Fibroblast of skin of scalp (primary cell): ENCODE results near the gene SLC5A11.
"Not testable (repeated sequence)": the region's sequence is repeated elsewhere in the genome, so short reads cannot be mapped to it uniquely, and the experiment has no call there.

Source experiments
- DNase-seq: peaks from one replicate; pipeline ENCODE4 v3.0.0-alpha.2; 2013

SLC5A11 gene

DNA sequence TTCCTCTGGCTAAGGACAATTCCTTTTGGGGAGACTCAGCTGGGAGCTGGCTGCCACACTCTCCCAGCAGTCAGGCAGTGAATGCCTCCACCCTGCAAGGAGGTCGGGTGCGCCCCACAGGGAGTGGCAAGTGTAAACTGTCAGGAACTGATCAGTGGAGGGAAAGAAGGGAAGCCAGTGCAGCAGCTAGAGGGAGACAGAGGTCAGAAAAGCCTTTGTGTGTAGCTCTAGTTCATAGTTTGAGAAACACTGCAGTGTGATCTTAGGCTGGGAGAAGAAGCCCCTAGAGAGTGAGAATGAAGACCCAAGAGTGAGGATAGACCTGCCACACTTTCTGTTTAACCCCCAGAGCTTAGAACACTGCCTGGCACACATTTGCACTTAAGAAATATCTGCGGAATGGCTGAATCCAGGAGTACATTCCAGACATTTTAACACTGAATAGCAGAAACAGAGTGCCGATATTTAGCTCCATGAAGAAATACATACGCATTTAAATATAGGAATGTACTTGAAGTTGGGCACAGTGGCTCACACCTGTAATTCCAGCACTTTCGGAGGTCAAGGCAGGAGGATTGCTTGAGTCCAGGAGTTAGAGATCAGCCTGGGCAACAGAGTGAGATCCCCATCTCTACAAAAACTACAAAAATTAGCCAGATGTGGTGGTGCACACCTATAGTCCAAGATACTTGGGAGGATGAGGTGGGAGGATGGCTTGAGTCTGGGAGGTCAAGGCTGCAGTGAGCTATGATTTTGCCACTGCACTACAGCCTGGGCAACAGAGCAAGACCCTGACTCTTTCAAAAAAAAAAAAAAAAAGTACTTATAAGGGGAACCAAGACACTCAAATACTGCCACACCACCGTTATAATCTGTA, 11.1 kb upstream of the SLC5A11 start:
- peak; percentile 49 for DNase-seq

DNA sequence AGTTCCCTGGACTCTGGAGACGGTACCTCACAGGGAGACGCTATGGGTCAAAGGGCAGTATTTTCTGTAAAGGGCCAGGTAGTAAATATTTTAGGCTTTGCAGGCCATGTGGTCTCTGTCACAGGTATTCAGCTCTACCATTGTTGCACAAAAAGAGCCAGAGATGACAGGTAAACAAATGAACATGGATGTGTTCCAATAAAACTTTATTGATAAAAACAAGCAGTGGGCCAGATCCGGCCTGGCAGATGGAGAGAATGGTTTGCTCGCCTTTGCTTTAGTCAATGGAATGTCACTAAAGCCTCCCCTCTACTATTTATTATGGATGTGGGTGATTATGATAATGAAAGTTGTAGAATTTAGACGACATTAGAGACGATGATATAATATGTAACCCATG, 8.9 kb upstream of the SLC5A11 start:
- DNase-seq = no peak

DNA sequence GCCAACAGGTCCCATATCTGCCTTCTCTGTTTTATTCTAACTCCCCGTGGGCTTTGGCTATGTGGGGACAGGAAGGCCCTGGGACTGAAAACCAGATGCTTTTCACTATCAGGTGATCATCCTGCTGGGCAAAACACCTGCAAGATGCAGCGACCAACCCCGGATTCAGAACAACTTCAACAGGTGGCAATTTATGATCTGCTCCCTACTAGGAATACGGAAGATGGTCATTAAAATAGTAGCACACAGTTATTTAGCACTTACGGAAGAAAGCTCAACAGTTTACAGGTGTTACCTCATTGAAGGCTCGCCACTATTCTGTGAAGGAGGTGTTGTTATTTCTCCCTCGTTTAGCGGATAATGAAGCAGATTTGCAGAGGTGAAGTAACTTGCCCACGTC, 7.8 kb upstream of the SLC5A11 start:
- DNase-seq = no peak

DNA sequence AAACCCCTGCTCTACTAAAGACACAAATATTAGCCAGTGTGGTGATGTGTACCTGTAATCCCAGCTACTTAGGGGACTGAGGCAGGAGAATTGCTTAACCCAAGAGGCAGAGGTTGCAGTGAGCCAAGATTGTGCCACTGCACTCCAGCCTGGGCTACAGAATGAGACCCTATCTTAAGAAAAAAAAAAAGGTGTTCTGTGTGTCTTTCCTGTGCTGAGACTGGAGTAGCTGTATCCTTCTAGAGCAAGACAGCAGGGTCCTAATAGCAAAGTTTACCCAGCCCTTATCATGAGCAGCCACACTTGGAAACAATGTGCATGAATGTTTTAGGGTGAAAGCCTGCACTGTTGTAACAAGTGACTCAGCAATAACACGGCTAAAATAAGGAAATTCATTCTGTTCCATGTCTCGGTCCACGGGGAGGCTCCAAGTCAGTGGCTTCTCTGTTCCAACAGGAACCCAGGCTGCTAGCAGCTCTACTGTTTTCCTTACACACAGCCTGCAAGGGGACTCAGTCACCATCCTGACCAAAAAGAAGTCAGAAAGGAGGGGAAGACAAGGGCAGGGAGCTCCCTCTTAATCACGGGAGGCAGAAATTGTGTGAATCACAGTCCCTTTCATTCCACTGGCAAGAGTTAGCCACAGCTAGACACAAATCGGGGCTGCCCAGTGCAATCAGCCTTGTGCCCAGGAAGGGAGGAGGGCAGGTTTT, 7.1 kb upstream of the SLC5A11 start:
- DNase-seq = peak; percentile 41

DNA sequence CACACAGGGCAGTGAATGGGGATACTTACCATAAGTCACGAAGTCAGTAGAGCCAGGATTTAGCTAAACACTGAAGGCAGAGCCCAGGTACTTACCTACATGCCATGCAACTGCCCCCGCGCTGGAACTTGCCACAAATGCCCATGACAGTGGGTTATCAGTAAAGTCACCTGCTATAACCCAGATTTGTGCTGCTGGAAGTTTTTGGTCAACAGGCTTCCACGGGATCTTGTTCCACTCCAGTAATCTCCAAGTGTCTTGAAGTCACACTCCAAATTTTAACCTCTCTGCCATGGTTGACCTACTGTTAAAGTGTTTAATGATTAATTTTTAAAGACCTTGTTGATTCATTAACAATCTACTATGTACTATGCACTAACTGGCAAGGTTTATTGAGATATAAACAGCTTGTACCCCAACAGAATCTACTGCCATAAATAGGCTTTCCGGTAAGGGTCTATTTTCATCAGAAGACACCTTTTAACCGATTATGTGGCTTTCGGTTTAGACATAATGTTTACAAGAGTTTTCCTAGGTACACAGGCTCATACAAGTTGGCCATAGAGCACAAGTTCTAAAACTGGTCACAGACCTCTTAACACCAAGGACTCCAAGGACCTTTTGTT, 6.3 kb upstream of the SLC5A11 start:
- no peak for DNase-seq

DNA sequence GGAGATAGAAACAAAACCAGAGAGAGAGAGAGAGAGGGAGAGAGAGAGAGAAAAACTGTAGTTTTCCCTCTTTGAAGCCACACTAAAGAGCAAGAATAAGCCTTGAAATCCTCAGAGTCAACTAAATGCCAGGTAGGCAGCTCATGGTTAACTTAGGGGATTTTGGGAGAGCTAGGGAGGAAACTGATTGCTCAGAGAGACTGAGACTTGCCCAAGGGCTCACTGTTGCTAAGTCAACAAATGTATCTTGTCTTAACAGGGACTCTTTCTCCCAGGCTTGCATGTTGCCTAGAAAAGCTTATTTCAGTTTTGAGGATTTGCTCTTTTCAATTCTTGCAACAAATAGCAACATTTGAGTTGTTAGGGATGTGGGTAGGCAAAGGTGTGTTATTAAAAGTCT, 4.5 kb upstream of the SLC5A11 start:
- no peak for DNase-seq

DNA sequence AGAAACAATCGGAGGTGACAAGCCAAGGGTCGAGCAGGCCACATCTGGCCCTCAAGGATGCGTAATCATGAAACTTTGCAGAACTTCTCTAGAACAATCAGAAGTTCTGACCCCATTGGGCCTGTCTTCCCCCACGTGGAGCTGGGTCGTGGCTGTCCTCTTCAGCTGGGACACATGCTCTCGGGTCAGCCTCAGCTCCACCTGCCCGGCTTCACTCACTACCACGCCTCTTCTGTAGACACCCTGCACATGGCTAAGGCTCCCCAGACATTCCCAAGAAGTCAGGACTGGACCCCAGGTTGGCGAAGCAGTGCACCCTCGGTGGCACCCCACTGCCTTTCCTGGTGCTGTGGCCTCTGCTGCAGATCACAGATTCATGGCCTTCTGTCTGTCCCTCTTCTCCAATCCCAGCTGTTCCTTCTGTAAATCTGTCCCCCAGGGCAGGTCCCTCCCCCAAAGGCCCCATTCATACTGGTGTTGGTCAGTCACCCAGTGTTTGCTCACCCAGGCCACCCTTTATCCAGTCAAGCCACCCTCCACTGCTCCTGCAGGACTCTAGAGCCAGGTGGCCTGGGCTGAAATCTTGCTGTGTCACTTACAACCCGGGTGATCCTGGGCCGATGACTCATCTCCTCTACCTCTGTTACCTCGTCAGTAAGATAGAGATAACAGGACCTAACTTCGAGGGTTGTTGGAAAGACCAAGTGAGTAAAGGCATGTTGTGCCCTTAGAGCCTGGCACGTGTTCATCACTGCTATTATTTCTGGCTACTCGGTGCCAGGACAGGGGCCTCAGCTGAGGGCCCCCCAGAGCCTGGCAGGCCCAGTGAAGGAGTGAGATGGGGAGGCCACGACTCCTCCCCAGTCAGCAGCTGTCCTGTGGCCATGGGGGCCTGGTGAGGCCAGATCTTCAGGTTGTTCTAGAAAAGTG, 1.4 kb upstream of the SLC5A11 start:
- no peak for DNase-seq

DNA sequence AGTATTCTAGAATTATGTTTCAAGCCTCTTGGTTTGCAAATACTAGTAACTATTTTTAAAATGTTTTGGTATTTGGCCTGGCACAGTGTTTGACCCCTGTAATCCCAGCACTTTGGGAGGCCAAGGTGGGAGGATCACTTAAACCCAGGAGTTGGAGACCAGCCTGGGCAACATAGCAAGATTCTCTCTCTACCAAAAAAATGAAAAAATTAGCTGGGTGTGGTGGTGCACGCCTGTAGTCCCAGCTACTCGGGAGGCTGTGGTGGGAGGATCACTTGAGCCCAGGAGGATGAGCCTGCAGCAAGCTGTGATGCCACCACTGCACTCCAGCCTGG, 765 bp upstream of the SLC5A11 start:
- not testable (repeated sequence) for DNase-seq

DNA sequence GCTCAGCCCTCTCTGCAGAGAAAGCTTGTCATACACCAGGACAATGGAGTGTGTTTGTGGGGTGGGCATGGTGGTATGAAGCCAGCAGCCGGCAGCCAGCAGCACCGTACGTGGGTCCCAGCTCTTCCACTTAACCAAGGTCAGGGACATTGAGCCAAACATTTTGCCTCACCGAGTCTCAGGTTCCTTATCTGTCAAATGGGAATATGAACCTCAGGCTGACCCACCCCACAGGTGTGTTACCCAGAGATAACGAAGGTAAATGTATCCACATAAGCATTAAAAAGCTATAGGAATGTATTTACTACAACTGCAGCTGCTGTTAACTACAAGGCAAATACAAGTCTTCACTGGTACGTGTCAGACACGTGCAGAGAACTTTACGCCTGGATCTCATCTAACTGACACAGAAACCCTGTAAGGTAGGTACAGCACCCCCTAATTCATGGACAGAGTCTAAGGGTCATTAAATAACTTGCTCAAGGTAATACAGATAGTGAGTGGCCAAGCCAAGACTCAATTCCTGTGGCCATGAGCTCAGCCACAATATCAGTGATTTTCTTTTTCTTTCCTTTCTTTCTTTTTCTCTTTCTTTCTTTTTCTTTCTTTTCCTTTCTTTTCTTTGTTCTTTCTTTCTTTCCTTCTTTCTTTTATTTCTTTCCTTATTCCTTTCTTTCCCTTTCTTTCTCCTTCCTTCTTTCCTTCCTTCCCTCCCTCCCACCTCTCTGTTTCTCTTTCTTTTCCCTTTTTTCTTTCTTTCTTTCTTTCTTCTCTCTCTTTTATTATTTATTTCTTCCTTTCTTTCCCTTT, 990 bp downstream of the SLC5A11 start:
- DNase-seq = no peak

DNA sequence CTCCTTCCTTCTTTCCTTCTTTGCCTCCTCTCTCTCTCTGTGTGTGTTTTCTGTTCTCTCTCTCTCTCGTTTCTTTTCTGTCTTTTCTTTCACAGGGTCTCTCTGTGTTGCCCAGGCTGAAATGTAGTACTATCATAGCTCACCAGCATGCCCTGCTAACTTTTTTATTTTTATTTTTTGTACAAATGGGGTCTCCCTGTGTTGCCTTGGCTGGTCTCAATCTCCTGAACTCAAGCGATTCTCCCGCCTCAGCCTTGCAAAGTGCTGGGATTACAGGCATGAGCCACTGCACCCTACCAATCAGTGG, 1.5 kb downstream of the SLC5A11 start:
- DNase-seq = no peak

DNA sequence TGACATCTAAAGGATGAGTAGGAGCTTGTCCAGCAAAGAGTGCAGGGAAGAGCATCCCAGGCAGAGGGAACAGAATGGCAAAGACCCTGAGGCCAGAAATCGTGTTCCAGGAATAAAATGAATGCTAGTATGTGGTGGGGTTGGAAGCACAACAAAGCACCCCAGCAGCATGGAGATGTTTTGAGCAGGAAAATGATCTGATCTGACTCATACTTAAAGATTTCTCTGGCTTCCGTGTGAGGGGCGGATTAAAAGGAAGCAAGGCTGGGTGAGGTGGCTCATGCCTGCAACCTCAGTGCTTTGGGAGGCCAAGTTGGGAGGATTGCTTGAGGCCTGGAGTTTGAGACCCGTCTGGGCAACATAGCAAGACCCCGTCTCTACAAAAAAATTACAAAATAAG, 2.3 kb downstream of the SLC5A11 start:
- peak; percentile 48 for DNase-seq

DNA sequence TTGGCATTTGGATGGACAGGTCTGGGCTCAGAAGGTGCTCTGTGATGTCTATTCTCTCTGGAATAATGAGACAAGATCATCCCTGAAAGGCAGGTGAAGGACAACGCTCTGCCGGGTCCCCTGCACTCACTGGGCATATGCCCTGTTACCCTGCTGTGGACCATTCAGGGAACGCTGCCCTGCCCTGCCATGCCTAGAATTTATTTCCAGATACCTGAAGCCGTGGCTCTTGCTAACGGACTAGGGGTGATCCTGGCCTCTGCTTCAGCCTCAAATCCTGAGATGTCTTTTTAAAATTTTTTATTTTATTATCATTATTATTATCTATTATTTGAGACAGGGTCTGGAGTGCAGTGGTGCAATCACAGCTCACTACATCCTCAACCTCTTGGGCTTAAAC, 3.9 kb downstream of the SLC5A11 start:
- DNase-seq = no peak

DNA sequence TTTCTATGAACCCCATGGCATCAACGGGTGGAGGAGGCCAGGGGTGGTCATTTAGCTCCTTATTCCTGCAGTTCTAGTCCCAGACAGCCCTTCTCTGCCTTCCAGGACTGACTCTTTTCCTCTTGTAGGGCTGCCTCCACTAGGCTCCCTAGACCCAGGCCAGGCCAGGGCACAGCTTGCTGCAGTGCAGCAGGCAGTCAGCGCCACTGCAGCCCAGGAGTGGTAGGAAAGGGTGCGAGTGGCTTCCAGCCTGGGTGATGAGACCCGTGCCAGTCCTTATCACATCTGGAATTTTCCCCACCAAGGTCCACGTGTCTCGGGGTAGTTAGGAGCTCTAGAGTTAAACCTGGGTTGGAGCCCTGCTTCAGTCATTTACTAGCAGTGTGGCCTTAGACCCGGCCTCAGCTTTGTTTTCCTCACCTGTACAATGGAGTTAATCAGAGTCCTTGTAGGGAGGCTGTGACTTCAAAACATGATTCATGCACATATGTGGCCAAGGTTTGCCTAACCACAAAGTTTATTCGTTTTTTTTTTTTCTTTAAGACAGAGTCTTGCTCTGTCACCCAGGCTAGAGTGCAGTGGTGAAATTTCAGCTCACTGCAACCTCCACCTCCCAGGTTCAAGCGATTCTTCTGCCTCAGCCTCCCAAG, 4.7 kb downstream of the SLC5A11 start:
- DNase-seq = no peak

DNA sequence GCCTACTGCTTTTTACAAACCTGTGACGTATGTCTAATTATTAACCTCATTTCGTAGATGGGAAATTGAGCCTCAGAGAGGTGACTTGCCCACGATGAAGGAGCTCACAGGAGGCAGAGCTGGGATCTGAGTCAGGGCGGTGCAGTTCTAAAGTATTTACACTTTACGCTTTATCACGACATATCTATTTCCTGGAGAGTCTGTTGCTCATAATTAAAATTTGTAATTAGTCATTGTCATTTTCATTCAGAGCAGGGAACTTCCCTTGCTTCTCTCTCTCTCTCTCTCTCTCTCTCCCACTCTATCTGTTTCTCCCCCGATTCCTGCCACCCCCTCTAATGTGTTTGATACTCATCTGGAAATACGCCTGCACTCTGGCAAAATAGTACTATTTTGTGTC, 5.9 kb downstream of the SLC5A11 start:
- DNase-seq = no peak

DNA sequence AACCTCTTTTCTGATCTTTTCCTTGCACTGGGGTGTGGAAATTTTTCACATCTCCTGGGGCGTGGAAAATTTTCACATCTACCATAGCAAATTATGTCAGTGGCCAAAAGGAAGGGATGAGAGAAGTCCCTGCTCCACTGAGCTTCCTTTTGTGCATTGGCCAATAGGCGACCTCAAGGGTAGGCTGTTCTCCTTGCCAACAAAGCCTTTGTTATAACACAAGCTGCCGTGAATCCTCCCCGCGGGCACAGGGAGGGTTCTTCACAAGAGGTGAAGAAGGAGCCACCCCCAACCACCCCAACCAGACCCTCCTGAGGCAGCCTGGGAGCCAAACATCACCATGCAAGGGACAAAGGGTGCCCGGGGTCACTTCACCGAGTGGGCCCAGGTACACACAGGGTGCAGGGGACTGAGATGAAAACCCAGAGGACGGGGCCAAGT, 6.5 kb downstream of the SLC5A11 start:
- no peak for DNase-seq

DNA sequence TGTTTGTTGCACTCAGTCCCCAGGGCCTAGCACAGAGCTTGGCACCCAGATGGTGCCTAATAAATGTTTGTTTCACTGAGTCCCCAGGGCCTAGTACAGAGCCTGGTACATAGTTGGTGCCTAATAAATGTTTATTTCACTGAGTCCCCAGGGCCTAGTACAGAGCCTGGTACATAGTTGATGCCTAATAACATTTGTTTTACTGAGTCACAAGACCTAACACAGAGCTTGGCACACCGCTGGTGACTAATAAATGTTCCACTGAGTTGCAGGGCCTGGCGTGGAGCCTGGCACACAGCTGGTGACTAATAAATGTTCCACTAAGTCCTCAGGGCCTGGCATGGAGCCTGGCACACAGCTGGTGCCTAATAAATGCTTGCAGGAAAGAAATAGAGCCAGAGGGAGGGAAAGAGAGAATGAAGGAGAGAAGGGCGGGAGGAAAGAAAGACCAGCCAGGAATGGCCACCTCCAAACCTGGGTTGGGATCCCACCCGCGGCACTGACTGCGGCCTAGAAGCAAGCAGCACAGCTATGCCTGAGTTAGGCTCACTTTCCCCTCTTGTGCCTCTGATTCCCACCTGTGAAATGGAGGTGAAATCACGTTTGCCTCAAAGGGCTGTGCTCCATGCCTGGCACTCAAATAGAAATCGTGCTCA, 7.5 kb downstream of the SLC5A11 start:
- no peak for DNase-seq

DNA sequence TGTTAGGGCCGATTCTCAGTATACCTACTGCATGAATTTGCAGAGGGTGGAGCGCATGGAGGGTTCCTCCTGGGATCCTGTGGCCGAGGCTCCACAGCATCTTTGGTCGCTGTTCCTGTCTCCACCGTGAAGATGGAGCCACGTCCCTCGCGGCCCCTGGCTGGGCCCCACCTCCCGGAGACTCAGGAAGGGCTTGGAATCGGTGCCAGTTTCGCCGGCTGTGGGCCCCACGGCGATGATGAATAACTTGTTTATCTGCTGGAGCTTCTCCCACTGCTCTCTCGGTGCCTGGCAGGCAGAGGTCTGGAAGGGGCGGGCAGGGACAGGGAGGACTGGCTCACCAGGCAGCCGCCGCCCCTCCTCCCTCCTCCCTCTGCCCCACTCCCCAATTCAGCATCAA, 8.1 kb downstream of the SLC5A11 start:
- peak; percentile 36 for DNase-seq

DNA sequence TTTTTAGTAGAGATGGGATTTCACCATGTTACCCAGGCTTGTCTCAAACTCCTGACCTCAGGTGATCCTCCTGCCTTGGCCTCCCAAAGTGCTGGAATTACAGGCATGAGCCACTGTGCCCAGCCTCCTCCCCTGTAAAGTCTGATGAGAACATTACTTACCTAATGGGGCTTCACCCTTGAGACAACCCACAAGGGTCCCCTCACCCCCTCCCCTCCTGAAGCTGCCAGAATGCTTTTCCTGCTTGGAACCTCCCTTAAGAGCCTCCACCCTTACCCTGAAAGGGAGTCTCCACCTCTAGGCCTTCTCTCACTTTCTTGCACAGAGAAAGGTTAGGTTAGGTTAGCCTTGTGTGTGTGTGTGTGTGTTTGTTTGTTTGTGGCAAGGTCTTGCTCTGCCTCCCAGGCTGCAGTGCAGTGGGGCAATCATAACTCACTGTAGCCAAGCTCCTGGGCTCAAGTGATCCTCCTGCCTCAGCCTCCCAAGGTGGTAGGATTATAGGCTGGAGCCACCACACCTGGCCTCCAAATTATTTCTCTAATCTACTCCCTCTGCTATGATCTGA, 8.9 kb downstream of the SLC5A11 start:
- no peak for DNase-seq

DNA sequence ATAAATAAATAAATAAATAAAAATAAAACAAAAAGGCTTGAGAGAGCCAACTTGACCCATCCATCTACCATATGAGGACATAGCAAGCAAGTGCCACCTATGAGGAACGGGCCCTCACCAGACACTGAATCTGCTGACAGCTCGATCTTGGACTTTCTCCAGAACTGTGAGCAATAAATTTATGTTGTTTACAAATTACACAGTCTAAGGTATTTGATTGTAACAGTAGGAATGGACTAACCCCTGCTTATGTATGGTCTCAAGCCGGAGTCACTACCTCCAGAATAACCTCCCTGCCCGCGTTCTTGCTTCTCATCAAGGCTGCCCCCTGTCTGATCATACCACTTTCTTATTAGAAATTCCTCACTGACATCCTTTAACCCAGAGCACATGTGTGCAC, 9.9 kb downstream of the SLC5A11 start:
- DNase-seq = no peak

DNA sequence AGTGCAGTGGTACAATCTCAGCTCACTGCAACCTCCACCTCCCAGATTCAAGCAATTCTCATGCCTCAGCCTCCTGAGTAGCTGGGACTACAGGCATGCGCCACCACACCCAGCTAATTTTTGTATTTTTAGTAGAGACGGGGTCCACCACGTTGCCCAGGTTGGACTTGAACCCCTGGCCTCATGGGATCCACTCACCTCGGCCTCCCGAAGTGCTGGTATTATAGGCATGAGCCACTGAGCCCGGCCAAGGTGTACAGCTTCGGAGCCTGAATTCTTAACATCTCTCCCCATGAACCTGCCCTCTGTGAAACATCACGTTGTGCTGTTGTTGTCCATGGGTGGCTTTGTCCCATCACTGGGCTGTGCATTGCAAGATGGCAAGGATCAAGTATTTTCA, 11.1 kb downstream of the SLC5A11 start:
- DNase-seq = not testable (repeated sequence)
